Keratinocyte (primary cell): ENCODE data around the gene BCAS1. TPM values are rescaled to one million over a fixed set of nuclear protein-coding genes. Genes with fewer than 3 reads are reported as not detected.

Experiments
- DNase-seq: peaks from one replicate; pipeline ENCODE4 v3.0.0-alpha.2; 2011; ENCODE audit warnings: low read depth, missing footprints, low spot score
- FAIRE-seq: peaks from 2 replicates; lab custom pipeline; 2011; peaks lifted over from hg19 to GRCh38; lab: Jason Lieb, UNC
- H2AFZ ChIP-seq: 2 replicates; pipeline ENCODE4 v1.6.0; 2012; ENCODE audit warnings: low read length, control low read depth, inconsistent platforms; ENCODE audit not compliant: control insufficient read depth
- H3K27ac ChIP-seq: 2 replicates; pipeline ENCODE4 v1.5.1; 2011; ENCODE audit warnings: low read length; ENCODE audit not compliant: control insufficient read depth, insufficient read depth
- H3K27me3 ChIP-seq: 3 replicates; pipeline ENCODE4 v1.6.0; 2011; ENCODE audit warnings: low read length; ENCODE audit not compliant: control insufficient read depth, insufficient read depth; ENCODE audit errors: extremely low read depth
- H3K36me3 ChIP-seq, 2 experiments: 2 replicates in 1 of 2; 3 replicates in 1 of 2; pipeline ENCODE4 v1.5.1; 2011; ENCODE audit warnings: low read length in 2 of 2, mild to moderate bottlenecking in 1 of 2; ENCODE audit not compliant: control insufficient read depth in 2 of 2, insufficient read depth in 2 of 2; ENCODE audit errors: extremely low read depth in 1 of 2
- H3K4me1 ChIP-seq: 3 replicates; pipeline ENCODE4 v1.5.1; 2011; ENCODE audit warnings: low read length; ENCODE audit not compliant: control insufficient read depth, insufficient read depth; ENCODE audit errors: extremely low read depth
- H3K4me2 ChIP-seq: 3 replicates; pipeline ENCODE4 v1.6.0; 2011; ENCODE audit warnings: low read depth, low read length; ENCODE audit not compliant: control insufficient read depth, insufficient read depth; ENCODE audit errors: extremely low read depth
- H3K4me3 ChIP-seq, 3 experiments: fragments of 200-600 bp in 1 of 3; sonication (generic) in 1 of 3; 2 replicates in 2 of 3; 3 replicates in 1 of 3; pipeline ENCODE4 v1.5.1; 2011 to 2016; ENCODE audit warnings: low read length in 3 of 3, mild to moderate bottlenecking in 3 of 3, control low read depth in 2 of 3, inconsistent platforms in 1 of 3, low read depth in 1 of 3, mixed read lengths in 1 of 3, mixed run types in 1 of 3, moderate library complexity in 1 of 3; ENCODE audit not compliant: control insufficient read depth in 2 of 3, insufficient read depth in 2 of 3; ENCODE audit errors: extremely low read depth in 1 of 3
- H3K79me2 ChIP-seq: 2 replicates; pipeline ENCODE4 v1.6.0; 2012; ENCODE audit warnings: low read length; ENCODE audit not compliant: control insufficient read depth, insufficient read depth
- H3K9ac ChIP-seq: 3 replicates; pipeline ENCODE4 v1.6.0; 2011; ENCODE audit warnings: low read length; ENCODE audit not compliant: control insufficient read depth, insufficient read depth; ENCODE audit errors: extremely low read depth
- H3K9me1 ChIP-seq: 3 replicates; pipeline ENCODE4 v1.6.0; 2011; ENCODE audit warnings: low read length; ENCODE audit not compliant: control insufficient read depth, insufficient read depth; ENCODE audit errors: extremely low read depth
- H3K9me3 ChIP-seq: 2 replicates; pipeline ENCODE4 v1.5.1; 2012; ENCODE audit warnings: low read depth, low read length; ENCODE audit not compliant: control insufficient read depth
- H4K20me1 ChIP-seq: 3 replicates; pipeline ENCODE4 v1.6.0; 2011; ENCODE audit warnings: low read length; ENCODE audit not compliant: control insufficient read depth, insufficient read depth; ENCODE audit errors: extremely low read depth
- CTCF ChIP-seq, 3 experiments: IDR thresholded peaks in 1 of 3; conservative IDR thresholded peaks in 1 of 3; optimal IDR thresholded peaks in 1 of 3; 2 replicates in 2 of 3; 3 replicates in 1 of 3; pipeline versions ENCODE3 to v1.5.1; 2011; ENCODE audit warnings: low read length in 3 of 3, mild to moderate bottlenecking in 3 of 3, moderate library complexity in 2 of 3, control low read depth in 1 of 3, inconsistent platforms in 1 of 3; ENCODE audit not compliant: insufficient read depth in 2 of 3; ENCODE audit errors: extremely low read depth in 1 of 3
- EZH2 ChIP-seq: IDR thresholded peaks from one replicate; pipeline ENCODE4 v1.6.1; 2012; ENCODE audit warnings: inconsistent platforms, mild to moderate bottlenecking, low read length, moderate library complexity
- dilution Hi-C: fragments of 300-500 bp; cut with MboI; formaldehyde crosslinking; loops from one replicate; pipeline ENCODE4 v1.7.0; 2020; ENCODE audit warnings: low sequenced_read_pairs; ENCODE audit not compliant: extremely low pct_ligation_motif_present
- polyA plus RNA-seq, 5 experiments: library from polyadenylated mRNA; depleted of rRNA in 3 of 5; stranded (reverse) in 3 of 5; stranded (forward) in 1 of 5; unstranded in 1 of 5; fragments of >200 nt; gene quantifications; 1 replicate in 1 of 5; 2 replicates in 3 of 5; 3 replicates in 1 of 5; pipeline versions ENCODE4 v1.2.1 to v1.2.3, GENCODE V29; 2011 to 2012; ENCODE audit warnings: missing spikeins in 2 of 5, low read depth in 1 of 5, low replicate concordance in 1 of 5

Gene BCAS1
- polyA plus RNA-seq, 1 donor (not counting 4 experiments of a cell fraction or from before 2014, with no cell fraction given), result not detected

- Histone ChIP-seq H3K4me2 (no peak overlapping the region), H3K27ac (no peak overlapping the region), H4K20me1 (no peaks in the 10 kb centered on the region), H3K9me3 (no peaks in the 10 kb centered on the region), H2AFZ (no peak overlapping the region), H3K36me3 (no peaks in the 10 kb centered on the region), H3K27me3 (no peaks in the 10 kb centered on the region), H3K9ac (no peak overlapping the region), H3K4me3 (no peak overlapping the region), H3K79me2 (no peaks in the 10 kb centered on the region), H3K9me1 (no peaks in the 10 kb centered on the region), H3K4me1 (no peaks in the 10 kb centered on the region)
- no peak for TF ChIP-seq CTCF (optimal IDR thresholded peaks at IDR 0.05 in 1 of 3, IDR thresholded peaks at IDR 0.05 in 1 of 3, conservative IDR thresholded peaks at IDR 0.05 in 1 of 3; ENCODE audit: extremely low read depth in 1 of 3, insufficient read depth in 2 of 3, low read length in 3 of 3)
- dilution Hi-C loops, result no loop called here
- FAIRE-seq (no peak), DNase-seq (no peak)
These were observed 13.1 kb upstream of the BCAS1 start for GRCh38 chr20:54083459-54083858.

- dilution Hi-C loops, result no loop called here
- no peak overlapping the region for H2AFZ ChIP-seq
- no peaks in the 10 kb centered on the region for H3K9me3 ChIP-seq
- DNase-seq, result no peak
- H3K4me2 ChIP-seq, result no peak overlapping the region
- H3K27me3 ChIP-seq, result no peaks in the 10 kb centered on the region
- H4K20me1 ChIP-seq, result no peaks in the 10 kb centered on the region
- no peaks in the 10 kb centered on the region for H3K4me1 ChIP-seq
- no peak overlapping the region for H3K9ac ChIP-seq
- no peak overlapping the region for H3K27ac ChIP-seq
- H3K79me2 ChIP-seq, result no peaks in the 10 kb centered on the region
- no peak for FAIRE-seq
- no peak overlapping the region for H3K4me3 ChIP-seq
- TF ChIP-seq CTCF (optimal IDR thresholded peaks at IDR 0.05 in 1 of 3, IDR thresholded peaks at IDR 0.05 in 1 of 3, conservative IDR thresholded peaks at IDR 0.05 in 1 of 3; ENCODE audit: extremely low read depth in 1 of 3, insufficient read depth in 2 of 3, low read length in 3 of 3), result no peak
- no peak for TF ChIP-seq EZH2
- H3K36me3 ChIP-seq, result no peaks in the 10 kb centered on the region
- H3K9me1 ChIP-seq, result no peaks in the 10 kb centered on the region
These were observed 11.7 kb upstream of the BCAS1 start for GRCh38 chr20:54082100-54082499.
